Measurements from ENCODE around the gene RMI2.

RMI2 gene

GRCh38 chr16:11392041-11392581, 46.9 kb downstream of the RMI2 start:
- no peaks in the 10 kb centered on the region for H3K27me3 ChIP-seq (ENCODE audit: control insufficient read depth, insufficient read depth, low read length)
- no peak for TF ChIP-seq CTCF (IDR thresholded peaks at IDR 0.05)
- no peak overlapping the region for H3K9ac ChIP-seq
- H3K4me1 ChIP-seq = no peaks in the 10 kb centered on the region
- H3K4me2 ChIP-seq (ENCODE audit: low read length) = no peak overlapping the region
- no peaks in the 10 kb centered on the region for H3K79me2 ChIP-seq
- no peak overlapping the region for H2AFZ ChIP-seq
- H3K4me3 ChIP-seq (ENCODE audit: low read depth, low read length) = no peak overlapping the region
- no peaks in the 10 kb centered on the region for H3K36me3 ChIP-seq (ENCODE audit: control insufficient read depth, insufficient read depth, low read length)
- H3K9me3 ChIP-seq (ENCODE audit: control insufficient read depth, low read length) = no peaks in the 10 kb centered on the region
- no peak overlapping the region for H3K27ac ChIP-seq

GRCh38 chr16:11393366-11393765, 48.1 kb downstream of the RMI2 start:
- no peak overlapping the region for H3K9ac ChIP-seq
- no peak overlapping the region for H3K4me2 ChIP-seq (ENCODE audit: low read length)
- H3K27ac ChIP-seq = no peak overlapping the region
- no peaks in the 10 kb centered on the region for H3K27me3 ChIP-seq (ENCODE audit: control insufficient read depth, insufficient read depth, low read length)
- no peak overlapping the region for H2AFZ ChIP-seq
- H3K4me1 ChIP-seq = no peaks in the 10 kb centered on the region
- TF ChIP-seq CTCF (IDR thresholded peaks at IDR 0.05) = no peak
- H3K79me2 ChIP-seq = no peaks in the 10 kb centered on the region
- H3K36me3 ChIP-seq (ENCODE audit: control insufficient read depth, insufficient read depth, low read length) = no peaks in the 10 kb centered on the region
- H3K4me3 ChIP-seq (ENCODE audit: low read depth, low read length) = no peak overlapping the region
- H3K9me3 ChIP-seq (ENCODE audit: control insufficient read depth, low read length) = no peaks in the 10 kb centered on the region

- no peak overlapping the region for H3K27ac ChIP-seq
- H3K4me1 ChIP-seq = no peaks in the 10 kb centered on the region
- H2AFZ ChIP-seq = no peak overlapping the region
- H3K36me3 ChIP-seq (ENCODE audit: control insufficient read depth, insufficient read depth, low read length) = no peaks in the 10 kb centered on the region
- no peak for TF ChIP-seq CTCF (IDR thresholded peaks at IDR 0.05)
- no peaks in the 10 kb centered on the region for H3K79me2 ChIP-seq
- no peaks in the 10 kb centered on the region for H3K27me3 ChIP-seq (ENCODE audit: control insufficient read depth, insufficient read depth, low read length)
- no peak overlapping the region for H3K9ac ChIP-seq
- H3K4me2 ChIP-seq (ENCODE audit: low read length) = no peak overlapping the region
- H3K4me3 ChIP-seq (ENCODE audit: low read depth, low read length) = no peak overlapping the region
- H3K9me3 ChIP-seq (ENCODE audit: control insufficient read depth, low read length) = no peaks in the 10 kb centered on the region
Measured at GRCh38 chr16:11393861-11394592, 48.8 kb downstream of the RMI2 start.

GRCh38 chr16:11394593-11394960, 49.3 kb downstream of the RMI2 start:
- Histone ChIP-seq H3K27me3 (ENCODE audit: control insufficient read depth, insufficient read depth, low read length) (no peaks in the 10 kb centered on the region), H3K4me1 (no peaks in the 10 kb centered on the region), H3K9me3 (ENCODE audit: control insufficient read depth, low read length) (no peaks in the 10 kb centered on the region), H3K79me2 (no peaks in the 10 kb centered on the region), H3K27ac (no peak overlapping the region), H3K36me3 (ENCODE audit: control insufficient read depth, insufficient read depth, low read length) (no peaks in the 10 kb centered on the region), H3K9ac (no peak overlapping the region), H2AFZ (no peak overlapping the region), H3K4me2 (ENCODE audit: low read length) (no peak overlapping the region), H3K4me3 (ENCODE audit: low read depth, low read length) (no peak overlapping the region)
- TF ChIP-seq CTCF (IDR thresholded peaks at IDR 0.05) = no peak

Data from parathyroid adenoma (tissue), 2 donors.